Ramos (cell line): ENCODE measurements around the gene SIRPB1.
"Not testable (repeated sequence)": the region's sequence is repeated elsewhere in the genome, so short reads cannot be mapped to it uniquely, and the experiment has no call there.

Source experiments
- in situ Hi-C: fragments of 300-500 bp; cut with MboI; formaldehyde crosslinking; loops from one replicate; pipeline ENCODE4 v1.14.3; 2022; ENCODE audit warnings: low sequenced_read_pairs; ENCODE audit not compliant: unreplicated experiment

The SIRPB1 gene

DNA sequence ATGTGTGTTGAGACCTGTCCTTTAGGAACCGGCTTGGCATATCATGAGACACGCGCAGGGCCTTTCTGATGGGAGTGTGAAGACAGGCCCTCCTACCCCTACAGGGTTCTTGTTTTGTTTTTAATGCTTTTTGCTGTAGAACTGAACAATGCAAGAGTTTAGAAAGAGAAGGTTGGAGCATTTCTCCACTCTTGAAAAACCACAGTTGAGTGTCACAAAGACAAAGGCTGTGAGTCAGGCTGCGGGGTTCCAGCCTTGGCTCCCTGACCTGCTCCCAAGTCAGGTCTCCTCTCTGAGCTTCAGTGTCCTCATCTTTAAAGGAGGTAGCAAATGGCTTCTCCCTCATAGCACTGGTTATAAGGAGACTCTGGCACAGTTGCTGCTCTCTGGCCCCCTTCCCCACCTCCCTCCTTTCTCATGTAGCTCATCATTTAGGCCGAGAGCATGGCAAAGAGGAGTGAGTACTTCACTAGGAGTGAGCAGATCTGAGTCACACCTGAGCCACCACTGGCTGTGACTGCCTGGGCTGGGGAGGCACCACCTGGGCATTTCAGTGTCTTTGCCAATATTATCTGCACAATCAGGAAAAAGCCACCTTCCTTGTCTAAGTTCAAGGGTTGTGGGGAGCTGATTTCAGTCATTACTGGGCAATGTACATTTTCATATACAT, 11.0 kb downstream of the SIRPB1 start:
- in situ Hi-C loops: not testable (repeated sequence)

DNA sequence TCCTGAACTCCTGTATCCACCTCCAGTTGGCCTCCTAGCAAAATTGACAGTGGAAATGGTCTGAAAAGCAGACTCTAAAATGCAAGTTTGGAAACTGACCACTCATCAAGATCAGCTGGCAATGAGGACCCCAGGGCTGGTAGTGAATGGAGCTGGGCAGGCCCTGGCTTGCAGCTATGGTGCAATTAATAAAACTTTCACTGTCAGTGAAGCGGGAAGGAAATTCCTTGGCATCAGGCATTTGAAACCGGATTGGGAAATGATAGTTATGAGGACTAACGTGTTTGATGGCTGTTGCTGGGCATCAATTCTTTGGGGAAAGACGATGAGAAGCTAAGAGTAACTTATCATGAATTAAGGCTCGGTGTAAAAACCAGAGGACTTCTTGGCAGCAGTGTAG, 19.1 kb downstream of the SIRPB1 start:
- in situ Hi-C loops: no loop called here

DNA sequence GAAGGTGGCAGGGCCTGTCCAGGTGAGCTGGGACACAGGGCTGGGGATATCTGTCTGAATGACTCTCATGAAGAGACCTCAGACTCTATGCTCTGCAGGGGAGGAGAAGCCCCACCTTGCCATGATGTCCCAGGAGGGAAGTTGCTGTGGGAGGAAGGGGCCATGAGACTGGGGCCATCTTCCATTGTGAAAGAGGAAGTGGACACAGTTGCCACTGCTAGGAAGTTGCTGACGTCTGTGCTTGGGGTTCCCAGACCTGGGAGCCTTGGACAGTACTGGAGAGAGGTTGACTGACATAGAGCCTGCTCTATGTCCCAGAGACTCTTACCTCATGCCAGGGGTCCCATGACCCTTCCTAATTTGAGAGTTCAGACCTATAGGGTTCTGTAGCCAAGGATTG, 24.5 kb downstream of the SIRPB1 start:
- in situ Hi-C loops: no loop called here

DNA sequence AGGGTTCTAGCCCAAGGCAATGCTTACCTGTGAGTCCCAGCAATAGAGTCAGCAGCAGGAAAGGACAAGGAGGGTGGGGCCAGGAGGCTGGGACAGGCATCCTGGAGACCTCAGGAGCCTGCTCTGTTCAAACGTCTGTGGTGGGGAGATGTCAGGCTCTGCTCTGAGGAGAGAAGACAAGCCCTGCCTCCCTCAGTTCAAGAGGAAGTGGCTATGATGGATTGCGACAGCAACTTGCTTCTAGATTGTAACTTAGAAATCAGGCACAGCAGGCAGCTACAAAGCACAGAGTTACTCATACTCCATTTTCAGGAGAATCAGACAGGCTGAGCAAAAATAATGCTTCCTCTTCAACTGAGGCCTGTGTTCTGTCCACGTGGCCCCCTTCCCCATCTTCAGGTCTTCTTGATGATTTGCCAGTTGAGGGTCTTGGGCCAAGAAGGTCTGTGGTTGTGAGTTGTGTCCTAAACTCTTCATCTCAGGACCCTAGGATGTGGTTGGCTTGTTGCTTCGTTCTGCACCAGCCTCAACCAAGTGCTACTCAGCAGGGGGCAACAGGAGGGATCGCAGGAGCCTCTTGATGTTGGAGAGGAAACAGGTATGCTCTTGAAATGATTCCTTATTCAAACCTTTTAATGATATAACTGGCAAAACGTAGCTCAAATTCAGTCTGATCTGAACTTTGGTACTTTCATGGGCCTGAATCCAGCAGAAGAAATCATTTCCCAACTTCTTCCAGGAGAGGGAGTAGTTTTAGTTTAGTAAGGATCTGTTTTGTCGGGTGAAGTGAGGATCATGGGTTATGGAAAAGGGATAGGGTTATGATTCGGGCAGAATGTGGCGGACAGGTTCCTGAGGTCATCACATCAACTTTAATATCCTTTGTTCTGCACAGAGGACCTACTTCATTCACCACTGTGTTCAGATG, 31.0 kb downstream of the SIRPB1 start:
- in situ Hi-C loops: no loop called here

DNA sequence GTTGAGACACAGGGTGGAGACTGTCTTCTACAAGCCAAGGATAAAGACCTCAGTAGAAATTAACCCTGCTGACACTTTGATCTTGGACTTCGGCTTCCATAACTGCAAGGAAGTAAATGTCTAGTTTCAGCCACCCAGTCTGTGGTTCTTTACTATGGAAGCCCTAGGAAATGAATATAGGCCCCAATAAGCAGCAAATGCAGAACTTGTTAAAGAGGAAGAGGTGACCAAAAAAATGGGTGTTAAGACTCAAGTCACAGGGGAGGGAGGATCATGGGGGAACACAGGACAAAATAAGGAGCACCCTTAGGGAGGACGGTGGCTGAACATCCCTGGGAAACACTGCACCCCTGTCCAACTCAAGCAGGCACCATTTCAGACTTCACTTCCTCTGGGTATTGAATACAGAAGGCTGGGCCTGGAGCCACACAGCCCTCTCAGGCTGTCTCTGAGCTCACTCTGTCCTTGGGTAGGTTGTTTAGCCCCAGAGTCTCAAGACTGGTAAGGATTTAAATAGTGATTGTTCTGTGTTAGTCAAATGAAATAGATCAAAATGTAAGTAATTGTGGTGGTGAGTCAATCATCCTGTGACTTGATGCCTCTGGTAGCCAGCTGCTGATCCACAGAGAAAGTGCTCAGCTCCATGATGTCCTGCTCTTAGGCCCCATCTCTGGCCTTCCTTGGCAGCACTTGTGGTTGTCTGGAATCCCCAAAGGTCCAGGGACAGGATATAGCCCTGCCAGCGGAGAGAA, 31.9 kb downstream of the SIRPB1 start:
- in situ Hi-C loops: no loop called here

DNA sequence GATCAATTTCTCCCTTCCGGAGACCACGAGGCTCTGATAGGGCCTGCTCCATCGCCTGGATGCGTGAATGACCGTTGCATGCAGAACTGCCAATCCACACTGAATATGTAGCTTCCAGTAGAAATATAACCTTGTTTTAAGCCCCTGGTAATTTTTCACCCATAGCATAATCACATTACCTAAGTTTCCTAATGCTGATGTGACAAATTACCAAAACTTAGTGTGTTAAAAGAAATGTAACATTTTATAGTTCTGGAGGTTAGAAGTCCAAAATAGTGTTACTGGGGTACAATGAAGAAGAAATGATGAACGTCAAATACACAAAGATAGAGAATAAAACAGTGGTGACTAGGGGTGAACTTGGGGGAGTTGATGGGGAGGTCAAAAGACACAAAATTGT, 40.3 kb downstream of the SIRPB1 start:
- in situ Hi-C loops: no loop called here

DNA sequence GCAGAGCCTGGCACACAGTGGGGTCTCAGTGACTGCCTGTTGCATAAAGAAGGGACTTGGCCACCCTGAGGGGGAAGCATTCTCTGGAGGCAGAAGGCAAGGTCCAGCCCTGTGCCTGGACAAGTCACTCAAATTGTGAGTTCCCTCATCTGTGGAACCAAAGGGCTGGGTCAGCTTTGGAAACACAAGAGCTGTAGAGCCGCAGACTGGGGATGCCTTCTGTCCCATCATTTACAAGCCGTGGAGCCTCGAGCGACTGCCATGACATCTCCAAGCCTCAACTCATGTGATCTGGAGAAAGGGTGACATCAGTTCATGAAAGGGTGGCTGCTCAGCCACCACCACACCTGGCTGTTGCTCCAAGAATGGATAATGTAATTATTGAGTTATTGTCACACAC, 41.9 kb downstream of the SIRPB1 start:
- in situ Hi-C loops: no loop called here

DNA sequence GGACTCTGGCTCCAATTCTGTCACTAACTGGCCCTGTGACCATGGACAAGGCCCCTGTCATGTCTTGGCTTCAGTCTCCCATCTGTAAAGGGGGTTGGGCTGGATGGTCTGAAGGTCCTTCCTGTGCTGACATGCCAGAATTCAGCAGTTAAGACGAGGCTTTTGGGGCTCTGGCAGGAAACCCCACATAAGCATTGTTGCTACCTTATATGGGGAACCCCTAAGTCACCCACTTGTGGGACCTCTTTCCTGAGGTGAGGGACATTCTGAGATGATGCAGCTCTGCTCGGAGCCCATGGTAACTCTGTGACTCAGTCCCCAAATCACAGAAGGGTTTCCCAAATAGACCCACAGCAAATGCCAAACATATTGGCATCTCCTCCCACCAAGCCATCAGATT, 42.5 kb downstream of the SIRPB1 start:
- in situ Hi-C loops: not testable (repeated sequence)

DNA sequence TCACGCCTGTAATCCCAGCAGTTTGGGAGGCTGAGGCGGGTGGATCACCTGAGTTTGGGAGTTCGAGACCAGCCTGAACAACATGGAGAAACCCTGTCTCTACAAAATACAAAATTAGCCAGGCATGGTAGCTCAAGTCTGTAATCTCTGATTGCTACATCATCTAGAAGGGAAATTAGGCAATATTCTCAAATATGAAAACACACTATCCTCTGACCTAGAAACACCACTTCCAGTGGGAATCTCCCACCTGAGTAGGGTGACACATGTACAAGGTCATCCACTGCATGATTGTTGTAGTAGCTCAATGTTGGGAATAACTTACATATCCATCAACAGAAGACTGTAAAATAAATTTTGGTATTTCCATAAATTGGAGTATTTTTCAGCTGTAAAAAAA, 43.2 kb downstream of the SIRPB1 start:
- in situ Hi-C loops: no loop called here

DNA sequence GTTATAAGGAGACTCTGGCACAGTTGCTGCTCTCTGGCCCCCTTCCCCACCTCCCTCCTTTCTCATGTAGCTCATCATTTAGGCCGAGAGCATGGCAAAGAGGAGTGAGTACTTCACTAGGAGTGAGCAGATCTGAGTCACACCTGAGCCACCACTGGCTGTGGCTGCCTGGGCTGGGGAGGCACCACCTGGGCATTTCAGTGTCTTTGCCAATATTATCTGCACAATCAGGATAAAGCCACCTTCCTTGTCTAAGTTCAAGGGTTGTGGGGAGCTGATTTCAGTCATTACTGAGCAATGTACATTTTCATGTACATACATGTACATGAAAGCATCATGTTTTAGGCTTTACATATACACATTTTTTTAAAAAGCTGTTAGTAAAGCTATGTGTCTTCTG, 43.8 kb downstream of the SIRPB1 start:
- in situ Hi-C loops: not testable (repeated sequence)

DNA sequence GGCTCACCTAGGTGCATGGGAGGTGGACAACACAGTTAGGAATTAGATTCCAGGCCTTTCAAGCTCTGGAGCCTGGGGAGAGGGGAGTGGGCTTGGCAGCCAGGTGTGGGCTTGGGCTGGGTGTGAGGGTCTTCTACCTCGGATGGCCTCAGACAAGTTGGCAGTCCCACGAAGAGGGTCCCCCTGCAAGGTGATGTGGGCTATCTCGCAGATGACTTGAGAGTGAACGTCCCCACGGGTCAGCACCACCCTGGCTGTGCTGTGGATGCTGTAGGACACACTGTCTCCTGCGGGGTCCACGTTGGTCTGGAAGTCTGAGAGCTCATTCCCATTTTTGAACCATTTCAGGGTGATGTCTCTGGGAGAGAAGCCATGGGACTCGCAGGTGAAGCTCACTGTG, 48.2 kb downstream of the SIRPB1 start:
- in situ Hi-C loops: not testable (repeated sequence)
